H9 (cell line): ENCODE measurements around the gene MND1. TPM values are rescaled to one million over a fixed set of nuclear protein-coding genes. Genes with fewer than 3 reads are reported as not detected.

ENCODE experiments used
- DNase-seq: peaks from one replicate; pipeline ENCODE4 v3.0.0-alpha.2; 2017
- H2AFZ ChIP-seq: one replicate; pipeline ENCODE4 v1.6.1; 2013; ENCODE audit warnings: mild to moderate bottlenecking, low read length, control low read depth, moderate library complexity
- H2AK5ac ChIP-seq: 2 replicates; pipeline ENCODE4 v1.6.1; 2013; ENCODE audit warnings: low read length, control low read depth, mixed read lengths; ENCODE audit not compliant: insufficient read length
- H2BK120ac ChIP-seq: one replicate; pipeline ENCODE4 v1.6.1; 2013; ENCODE audit warnings: low read depth, mild to moderate bottlenecking, low read length, control low read depth, inconsistent platforms; ENCODE audit not compliant: poor library complexity, severe bottlenecking
- H2BK12ac ChIP-seq: 2 replicates; pipeline ENCODE4 v1.6.1; 2013; ENCODE audit warnings: low read length, control low read depth, mixed read lengths, low read depth; ENCODE audit not compliant: insufficient read length
- H2BK15ac ChIP-seq: 2 replicates; pipeline ENCODE4 v1.6.1; 2013; ENCODE audit warnings: low read depth, low read length, control low read depth
- H2BK20ac ChIP-seq: one replicate; pipeline ENCODE4 v1.6.1; 2013; ENCODE audit warnings: low read depth, mild to moderate bottlenecking, low read length, control low read depth, inconsistent platforms; ENCODE audit not compliant: poor library complexity, severe bottlenecking
- H2BK5ac ChIP-seq: 2 replicates; pipeline ENCODE4 v1.6.1; 2013; ENCODE audit warnings: low read length, control low read depth, mixed read lengths; ENCODE audit not compliant: insufficient read length
- H3K14ac ChIP-seq: 2 replicates; pipeline ENCODE4 v1.6.1; 2013; ENCODE audit warnings: low read length, control low read depth; ENCODE audit not compliant: insufficient read depth
- H3K18ac ChIP-seq: 2 replicates; pipeline ENCODE4 v1.6.1; 2013; ENCODE audit warnings: low read depth, mild to moderate bottlenecking, mixed read lengths, low read length, control low read depth; ENCODE audit not compliant: insufficient read length
- H3K23ac ChIP-seq: 2 replicates; pipeline ENCODE4 v1.6.1; 2013; ENCODE audit warnings: low read length, control low read depth, mixed read lengths, low read depth; ENCODE audit not compliant: insufficient read length
- H3K23me2 ChIP-seq: 2 replicates; pipeline ENCODE4 v1.6.1; 2013; ENCODE audit warnings: low read depth, mild to moderate bottlenecking, mixed read lengths, low read length, control low read depth; ENCODE audit not compliant: insufficient read length, poor library complexity, severe bottlenecking
- H3K27ac ChIP-seq: 2 replicates; pipeline ENCODE4 v1.5.1; 2013; ENCODE audit warnings: low read length, control low read depth, mixed read lengths, low read depth; ENCODE audit not compliant: insufficient read length
- H3K27me3 ChIP-seq: 2 replicates; pipeline ENCODE4 v1.6.1; 2013; ENCODE audit warnings: low read length, control low read depth, inconsistent platforms; ENCODE audit not compliant: insufficient read depth
- H3K4ac ChIP-seq: 2 replicates; pipeline ENCODE4 v1.6.1; 2013; ENCODE audit warnings: low read depth, mild to moderate bottlenecking, control low read depth, inconsistent platforms, low read length, moderate library complexity
- H3K4me1 ChIP-seq: 2 replicates; pipeline ENCODE4 v1.6.1; 2013; ENCODE audit warnings: low read length, control low read depth, inconsistent platforms; ENCODE audit not compliant: insufficient read depth
- H3K4me2 ChIP-seq: 2 replicates; pipeline ENCODE4 v1.6.1; 2013; ENCODE audit warnings: low read length, control low read depth, mixed read lengths; ENCODE audit not compliant: insufficient read length, insufficient read depth
- H3K56ac ChIP-seq: 2 replicates; pipeline ENCODE4 v1.6.1; 2013; ENCODE audit warnings: low read depth, mild to moderate bottlenecking, mixed read lengths, low read length, control low read depth; ENCODE audit not compliant: insufficient read length
- H3K79me1 ChIP-seq: 2 replicates; pipeline ENCODE4 v1.6.1; 2013; ENCODE audit warnings: low read depth, mild to moderate bottlenecking, moderate library complexity, low read length, control low read depth, inconsistent platforms; ENCODE audit not compliant: insufficient read depth, poor library complexity, severe bottlenecking
- H3K79me2 ChIP-seq: 2 replicates; pipeline ENCODE4 v1.6.1; 2013; ENCODE audit warnings: low read length, control low read depth, inconsistent platforms; ENCODE audit not compliant: insufficient read depth
- H3K9ac ChIP-seq: 2 replicates; pipeline ENCODE4 v1.6.1; 2013; ENCODE audit warnings: low read length, control low read depth, mixed read lengths; ENCODE audit not compliant: insufficient read length; ENCODE audit errors: extremely low read depth
- H3K9me3 ChIP-seq: one replicate; pipeline ENCODE4 v1.6.1; 2013; ENCODE audit warnings: low read depth, low read length, inconsistent platforms; ENCODE audit not compliant: control insufficient read depth
- H3T11ph ChIP-seq: one replicate; pipeline ENCODE4 v1.6.1; 2013; ENCODE audit warnings: mild to moderate bottlenecking, low read length, control low read depth, inconsistent platforms
- H4K20me1 ChIP-seq: one replicate; pipeline ENCODE4 v1.6.1; 2013; ENCODE audit not compliant: control insufficient read depth, insufficient read length, insufficient read depth
- H4K5ac ChIP-seq: 2 replicates; pipeline ENCODE4 v1.6.1; 2013; ENCODE audit warnings: low read depth, mild to moderate bottlenecking, mixed read lengths, low read length, control low read depth; ENCODE audit not compliant: insufficient read length
- H4K8ac ChIP-seq: replicated peaks from 2 replicates; pipeline ENCODE4 v1.6.1; 2013; ENCODE audit warnings: low read length, control low read depth, mixed read lengths, low read depth; ENCODE audit not compliant: insufficient read length
- H4K91ac ChIP-seq: 2 replicates; pipeline ENCODE4 v1.6.1; 2013; ENCODE audit warnings: low read depth, mild to moderate bottlenecking, moderate library complexity, mixed read lengths, low read length, control low read depth; ENCODE audit not compliant: insufficient read length
- H3K27ac Mint-ChIP-seq, 3 experiments: 2 replicates in 2 of 3; 3 replicates in 1 of 3; pipeline ENCODE4 v1.8.0; 2020 to 2021; ENCODE audit warnings: mixed read lengths in 3 of 3, mild to moderate bottlenecking in 1 of 3, moderate library complexity in 1 of 3
- H3K27me3 Mint-ChIP-seq: 2 replicates; pipeline ENCODE4 v1.8.0; 2021; ENCODE audit warnings: low read depth, mild to moderate bottlenecking, moderate library complexity, mixed read lengths
- H3K36me3 Mint-ChIP-seq, 3 experiments: 2 replicates in 2 of 3; 3 replicates in 1 of 3; pipeline ENCODE4 v1.8.0; 2020 to 2021; ENCODE audit warnings: low read depth in 3 of 3, mixed read lengths in 3 of 3; ENCODE audit not compliant: insufficient read depth in 1 of 3
- H3K4me1 Mint-ChIP-seq, 2 experiments: 2 replicates each; pipeline ENCODE4 v1.8.0; 2020; ENCODE audit warnings: mixed read lengths in 2 of 2
- H3K4me3 Mint-ChIP-seq, 2 experiments: 2 replicates in 1 of 2; 3 replicates in 1 of 2; pipeline ENCODE4 v1.8.0; 2020 to 2021; ENCODE audit warnings: mild to moderate bottlenecking in 2 of 2, mixed read lengths in 2 of 2, moderate library complexity in 1 of 2
- H3K9me3 Mint-ChIP-seq, 2 experiments: 2 replicates in 1 of 2; 3 replicates in 1 of 2; pipeline ENCODE4 v1.8.0; 2020; ENCODE audit warnings: mild to moderate bottlenecking in 2 of 2, mixed read lengths in 2 of 2, moderate library complexity in 1 of 2
- WGBS: extraction: QIAGEN DNeasy Blood & Tissue Kit; methylation state at CpG from one replicate; pipeline ENCODE4 v1.1.7; 2013; ENCODE audit warnings: missing lambda C conversion rate, low lambda C conversion rate, mixed read lengths; ENCODE audit not compliant: insufficient read length; ENCODE audit errors: extremely low coverage; 5-methylcytosine and 5-hydroxymethylcytosine counted together
- total RNA-seq: library from RNA; stranded (reverse); gene quantifications from 2 replicates; pipeline ENCODE4 v1.2.1, GENCODE V29; 2021
- TF ChIP-seq, protein P1 (sequence below): fragments of 200-600 bp; sonication (generic); conservative IDR thresholded peaks from 3 replicates; pipeline ENCODE4 v1.8.0; 2021; ENCODE audit warnings: antibody characterized with exemption, mild to moderate bottlenecking

MND1 gene
- total RNA-seq, 1 experiment from 2014 or later = 21.0 TPM

- Histone ChIP-seq H4K8ac (no peak overlapping the region), H2BK12ac (no peak overlapping the region), H3K4ac (no peak overlapping the region), H3K4me2 (no peak overlapping the region), H2BK15ac (no peak overlapping the region), H3K27ac (no peak overlapping the region), H2AFZ (no peak overlapping the region), H3K27me3 (no peaks in the 10 kb centered on the region), H3K79me1 (no peaks in the 10 kb centered on the region), H3K9me3 (no peaks in the 10 kb centered on the region), H3K4me1 (no peaks in the 10 kb centered on the region), H2BK5ac (no peak overlapping the region), H2BK20ac (no peak overlapping the region), H3K23ac (no peak overlapping the region), H4K5ac (no peak overlapping the region), H3K9ac (no peak overlapping the region), H4K91ac (no peak overlapping the region), H3K23me2 (no peaks in the 10 kb centered on the region), H3K79me2 (no peaks in the 10 kb centered on the region), H3K56ac (no peak overlapping the region), H3T11ph (no peak overlapping the region), H3K18ac (no peak overlapping the region), H4K20me1 (no peaks in the 10 kb centered on the region), H2BK120ac (no peak overlapping the region), H3K14ac (no peak overlapping the region), H2AK5ac (no peak overlapping the region)
- Mint-ChIP-seq H3K4me1 (no peaks in the 10 kb centered on the region), H3K27me3 (no peaks in the 10 kb centered on the region), H3K27ac (no peak overlapping the region; a peak in 1 of 7 replicates), H3K9me3 (no peaks in the 10 kb centered on the region), H3K4me3 (no peak overlapping the region), H3K36me3 (peaks cover 4 to 34% (median 10%) of the 10 kb centered on the region in 3 experiments; a peak in 6 of 7 replicates)
- no CpG with 5 or more reads among the region's 2 CpGs for WGBS
- TF ChIP-seq, protein P1, sequence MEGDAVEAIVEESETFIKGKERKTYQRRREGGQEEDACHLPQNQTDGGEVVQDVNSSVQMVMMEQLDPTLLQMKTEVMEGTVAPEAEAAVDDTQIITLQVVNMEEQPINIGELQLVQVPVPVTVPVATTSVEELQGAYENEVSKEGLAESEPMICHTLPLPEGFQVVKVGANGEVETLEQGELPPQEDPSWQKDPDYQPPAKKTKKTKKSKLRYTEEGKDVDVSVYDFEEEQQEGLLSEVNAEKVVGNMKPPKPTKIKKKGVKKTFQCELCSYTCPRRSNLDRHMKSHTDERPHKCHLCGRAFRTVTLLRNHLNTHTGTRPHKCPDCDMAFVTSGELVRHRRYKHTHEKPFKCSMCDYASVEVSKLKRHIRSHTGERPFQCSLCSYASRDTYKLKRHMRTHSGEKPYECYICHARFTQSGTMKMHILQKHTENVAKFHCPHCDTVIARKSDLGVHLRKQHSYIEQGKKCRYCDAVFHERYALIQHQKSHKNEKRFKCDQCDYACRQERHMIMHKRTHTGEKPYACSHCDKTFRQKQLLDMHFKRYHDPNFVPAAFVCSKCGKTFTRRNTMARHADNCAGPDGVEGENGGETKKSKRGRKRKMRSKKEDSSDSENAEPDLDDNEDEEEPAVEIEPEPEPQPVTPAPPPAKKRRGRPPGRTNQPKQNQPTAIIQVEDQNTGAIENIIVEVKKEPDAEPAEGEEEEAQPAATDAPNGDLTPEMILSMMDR = no peak
- no peak for DNase-seq
Observed at GRCh38 chr4:153325558-153325957, 18.9 kb upstream of the MND1 start.
